Limb (tissue), 2 donors: ENCODE data around the gene KCNG2.

Experiments used
- DNase-seq, 2 donors: peaks; one replicate each; pipeline ENCODE4 v3.0.0-alpha.2; 2016; ENCODE audit errors: extremely low spot score in 2 of 2

The KCNG2 gene

DNA sequence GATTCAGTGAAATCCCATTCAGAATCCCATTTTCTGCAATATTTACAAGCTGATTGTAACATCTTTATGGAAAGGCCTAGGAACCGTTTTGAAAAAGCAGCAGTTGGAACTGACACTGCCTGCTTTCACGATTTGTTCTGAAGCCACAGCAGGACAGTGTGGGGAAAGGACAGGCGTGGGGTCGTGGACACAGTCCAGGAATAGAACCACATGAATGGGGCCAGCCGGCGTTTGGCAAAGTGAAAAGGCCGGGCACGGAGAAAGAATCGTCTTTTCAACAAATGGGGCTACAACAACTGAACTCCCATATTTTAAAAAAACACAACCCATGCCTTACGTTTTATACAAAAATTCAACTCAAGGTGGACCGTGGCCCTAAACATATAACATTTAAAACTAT, 84.0 kb downstream of the KCNG2 start:
- DNase-seq: no peak

DNA sequence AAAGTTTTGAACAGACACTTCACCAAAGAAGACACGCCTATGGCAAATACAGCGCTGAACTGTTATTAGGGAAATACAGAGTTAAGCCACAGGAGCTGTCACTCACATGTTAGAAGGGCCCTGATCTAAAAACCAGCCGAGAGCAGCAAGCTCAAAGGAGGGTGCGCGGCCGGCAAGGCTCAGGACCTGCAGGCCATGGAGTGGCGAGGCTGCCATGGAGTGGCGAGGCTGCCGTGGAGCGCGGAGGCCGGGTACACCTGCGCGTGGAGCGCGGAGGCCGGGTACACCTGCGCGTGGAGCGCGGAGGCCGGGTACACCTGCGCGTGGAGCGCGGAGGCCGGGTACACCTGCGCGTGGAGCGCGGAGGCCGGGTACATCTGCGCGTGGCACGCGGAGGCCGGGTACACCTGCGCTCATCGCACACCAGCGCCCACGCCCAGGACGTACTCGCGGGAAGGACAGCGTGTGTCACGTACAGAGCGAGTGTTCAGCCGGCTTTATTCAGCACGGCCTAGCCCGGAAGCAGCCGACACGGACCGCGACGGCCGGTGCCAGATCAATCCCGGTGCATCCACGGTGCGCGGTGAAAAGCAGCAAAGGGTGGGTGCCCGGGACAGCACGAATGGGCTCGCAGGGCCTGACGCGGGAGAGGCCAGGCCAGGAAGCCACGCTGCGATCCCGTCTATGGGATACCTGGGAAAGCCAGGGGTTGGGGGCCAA, 84.9 kb downstream of the KCNG2 start:
- no peak for DNase-seq

DNA sequence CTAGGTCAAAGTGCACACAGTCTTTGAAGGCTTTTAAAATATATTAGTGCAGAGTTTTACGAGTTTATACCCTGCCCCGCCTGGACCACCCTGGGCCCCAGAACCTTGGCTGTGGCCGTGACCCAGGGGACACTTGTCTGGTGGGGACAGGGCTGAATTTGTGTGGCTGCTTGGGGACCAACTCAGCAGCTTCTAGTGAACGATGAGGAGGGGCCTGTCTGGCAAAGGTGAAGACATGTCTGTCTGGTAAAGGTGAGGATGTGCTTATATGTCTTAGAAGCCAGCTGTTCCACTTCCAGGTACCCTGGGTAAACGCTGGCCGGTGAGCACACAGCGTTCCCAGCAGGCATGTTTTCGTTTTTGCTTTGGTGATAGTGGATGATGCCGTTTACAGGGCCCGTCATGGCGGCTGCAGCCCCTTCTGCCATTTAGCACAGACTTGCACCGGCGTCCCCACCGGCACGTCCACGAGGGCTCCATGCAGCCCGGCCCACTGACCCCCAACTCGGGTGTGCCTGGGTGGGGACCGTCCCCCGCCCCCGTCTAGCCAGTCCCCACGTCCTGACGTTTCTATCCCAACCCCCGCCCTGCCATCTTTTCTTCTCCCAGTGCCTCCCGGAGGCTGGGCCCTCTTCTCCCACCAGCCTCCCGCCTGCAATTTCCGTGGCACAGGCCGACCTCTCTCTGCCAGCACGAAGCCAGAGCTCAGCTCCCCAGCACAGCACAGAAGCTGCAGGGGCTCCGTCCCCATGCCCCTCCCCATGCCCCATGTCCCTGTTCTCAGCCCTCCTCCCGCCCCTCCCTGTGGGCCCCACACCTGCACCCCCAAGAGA, 85.9 kb downstream of the KCNG2 start:
- no peak for DNase-seq

DNA sequence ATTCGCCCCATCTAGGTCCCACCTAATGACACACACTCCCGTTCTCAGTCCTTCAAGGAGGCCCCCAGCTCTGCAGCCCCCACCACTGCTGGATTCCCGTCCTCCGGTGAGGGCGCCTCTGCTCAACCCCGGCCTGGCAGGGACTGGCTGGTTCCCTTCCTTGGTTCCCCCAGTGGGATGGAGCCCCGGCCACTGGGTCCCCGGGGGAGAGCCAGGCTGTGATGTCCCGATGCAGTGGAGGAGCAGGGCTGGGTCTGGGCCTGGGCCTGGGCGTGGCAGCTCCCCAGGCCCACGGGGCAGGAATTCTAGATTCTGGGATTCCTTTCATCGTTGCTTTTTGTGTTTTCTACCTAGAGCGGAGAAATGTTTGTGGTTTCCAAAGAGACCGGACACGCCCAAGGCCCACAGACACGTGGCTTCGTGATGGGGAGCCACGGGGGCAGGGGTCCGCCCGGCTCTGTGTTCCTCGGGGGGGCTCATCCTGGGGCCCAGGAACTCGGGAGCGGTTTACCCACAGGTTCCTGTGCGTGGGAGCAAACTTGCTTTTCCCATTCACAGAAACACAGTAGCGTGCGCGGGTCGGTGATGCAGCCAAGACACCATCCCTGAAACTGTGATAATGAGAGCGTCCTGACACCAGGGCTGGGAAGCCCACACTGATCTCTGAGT, 86.7 kb downstream of the KCNG2 start:
- DNase-seq: no peak

DNA sequence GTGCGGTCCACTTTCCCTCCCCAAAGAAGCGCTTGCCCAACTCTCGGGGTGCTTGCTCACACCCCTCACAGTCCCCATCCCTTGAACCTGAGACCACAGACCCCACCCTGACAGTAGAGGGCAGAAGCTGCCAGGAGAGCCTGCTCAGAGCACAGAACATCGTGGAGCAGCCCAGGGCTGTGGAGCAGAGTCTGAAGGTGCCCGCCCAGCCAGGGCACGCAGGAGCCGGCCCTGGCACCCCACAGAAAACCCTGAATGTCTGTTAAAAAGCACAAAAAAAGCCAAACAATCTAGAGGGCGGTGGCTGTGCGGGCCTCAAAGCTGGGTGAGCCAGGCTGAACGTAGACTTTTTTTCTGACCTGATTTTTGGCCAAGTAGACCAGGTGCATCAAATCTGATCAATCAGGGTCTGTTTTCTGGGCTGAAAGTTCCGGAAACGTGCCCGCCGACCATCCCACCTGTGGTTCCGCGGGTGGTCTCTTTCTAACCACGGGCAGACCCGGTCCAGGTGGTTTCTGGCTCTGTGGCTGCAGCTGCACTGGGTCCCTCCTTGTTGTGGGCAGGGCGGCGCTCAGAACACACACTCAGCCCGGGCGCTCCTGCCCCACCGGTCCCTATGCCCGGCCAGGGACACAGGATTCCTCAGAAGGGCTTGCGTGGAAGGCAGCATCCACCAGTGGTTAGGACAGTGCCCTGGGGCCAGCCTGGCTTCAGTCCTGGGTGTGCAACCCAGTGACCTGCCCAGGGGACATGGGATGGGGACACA, 87.4 kb downstream of the KCNG2 start:
- no peak for DNase-seq

DNA sequence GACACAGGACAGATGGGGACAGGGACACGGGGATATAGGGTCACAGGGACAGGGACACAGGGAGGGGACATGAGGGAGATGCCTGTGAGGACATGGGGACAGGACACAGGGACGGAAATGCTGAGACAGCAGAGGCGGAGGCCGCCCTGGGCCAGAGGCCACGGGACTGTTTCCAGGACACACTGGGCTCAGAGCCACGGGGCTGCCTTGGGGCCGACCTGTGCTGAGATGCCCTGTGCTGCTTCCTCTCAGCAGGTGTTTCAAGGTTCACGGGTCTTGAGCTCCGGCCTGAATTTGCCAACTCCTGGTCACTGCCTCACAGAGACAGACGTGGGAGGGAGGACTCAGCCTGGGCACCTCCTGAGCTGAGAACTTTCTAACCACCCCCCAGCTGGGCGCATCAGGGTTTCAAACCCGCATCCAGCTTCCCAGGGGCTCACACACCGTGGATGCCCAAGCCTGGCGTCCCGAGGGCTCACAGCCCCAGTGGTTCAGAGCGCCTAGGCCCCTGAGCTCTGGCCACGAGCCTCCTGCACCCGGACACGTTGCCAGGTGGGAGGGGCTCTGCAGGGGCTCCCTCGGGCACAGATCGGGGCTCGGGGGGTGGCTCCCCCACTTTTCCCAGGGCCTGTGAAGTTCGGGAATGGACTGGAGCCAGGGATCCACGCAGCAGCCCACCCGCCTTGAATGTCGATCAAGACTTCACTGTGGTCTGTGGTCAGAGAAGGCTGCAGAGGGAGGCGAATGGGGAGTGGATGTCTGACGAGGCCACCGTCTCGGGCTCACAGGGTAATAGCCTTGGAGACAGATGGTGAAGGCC, 89.7 kb downstream of the KCNG2 start:
- DNase-seq: peak in 1 of 2 donors; percentile 17

DNA sequence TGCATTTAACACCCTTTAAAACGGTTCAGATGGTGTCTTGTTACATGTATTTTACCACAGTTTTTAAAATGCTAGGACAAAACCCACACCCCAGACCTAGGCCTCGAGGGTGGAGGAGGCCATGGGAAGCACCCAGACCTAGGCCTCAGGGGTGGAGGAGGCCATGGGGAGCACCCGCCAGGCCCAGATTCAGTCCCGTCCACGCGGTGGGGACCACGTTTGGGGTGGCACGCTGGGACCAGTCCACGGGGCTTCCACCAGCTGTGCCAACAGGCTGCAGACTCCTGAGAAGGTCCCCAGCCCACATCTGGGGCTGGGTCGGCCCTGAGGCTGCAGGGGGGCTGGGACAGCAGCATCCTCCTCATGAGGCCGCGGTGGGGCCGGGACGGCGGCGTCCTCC, 90.3 kb downstream of the KCNG2 start:
- peak in 1 of 2 donors; percentile 16 for DNase-seq

DNA sequence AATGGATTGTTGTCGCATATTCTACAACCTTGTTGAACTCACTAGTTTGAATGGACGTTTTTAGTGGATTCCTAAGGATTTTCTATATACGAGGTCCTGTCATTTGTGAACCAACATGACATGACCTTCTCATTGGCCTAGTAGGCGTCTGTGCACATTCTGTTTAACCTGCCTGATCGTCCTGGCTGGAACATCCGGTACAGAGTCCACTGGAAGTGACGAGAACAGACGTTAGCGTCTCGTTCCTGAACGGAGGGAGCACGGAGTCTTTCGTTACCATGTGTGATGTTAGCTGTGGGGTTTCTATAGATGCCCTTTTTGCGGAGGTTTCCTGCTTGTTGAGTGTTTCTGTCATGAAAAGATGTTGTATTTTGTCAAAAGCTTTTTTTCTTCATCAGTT, 91.8 kb downstream of the KCNG2 start:
- no peak for DNase-seq

DNA sequence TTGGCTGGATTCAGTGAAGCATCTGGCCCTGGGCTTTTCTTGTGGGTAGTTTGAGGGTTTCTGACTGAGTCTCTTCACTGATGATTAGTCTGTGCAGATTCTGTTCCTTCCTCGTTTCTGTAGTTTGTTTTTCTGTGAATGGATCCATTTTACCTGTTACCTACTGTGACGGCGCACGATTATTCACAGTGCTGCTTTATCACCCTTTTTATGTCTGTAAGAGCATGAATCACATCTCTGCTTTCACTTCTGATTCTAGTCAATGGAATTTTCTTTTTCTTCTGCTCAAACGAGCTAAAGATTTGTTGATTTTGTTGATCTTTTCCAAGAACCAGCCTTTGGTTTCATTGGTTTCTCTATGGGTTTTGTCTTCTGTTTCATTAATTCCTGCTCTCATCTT, 92.9 kb downstream of the KCNG2 start:
- DNase-seq: no peak

DNA sequence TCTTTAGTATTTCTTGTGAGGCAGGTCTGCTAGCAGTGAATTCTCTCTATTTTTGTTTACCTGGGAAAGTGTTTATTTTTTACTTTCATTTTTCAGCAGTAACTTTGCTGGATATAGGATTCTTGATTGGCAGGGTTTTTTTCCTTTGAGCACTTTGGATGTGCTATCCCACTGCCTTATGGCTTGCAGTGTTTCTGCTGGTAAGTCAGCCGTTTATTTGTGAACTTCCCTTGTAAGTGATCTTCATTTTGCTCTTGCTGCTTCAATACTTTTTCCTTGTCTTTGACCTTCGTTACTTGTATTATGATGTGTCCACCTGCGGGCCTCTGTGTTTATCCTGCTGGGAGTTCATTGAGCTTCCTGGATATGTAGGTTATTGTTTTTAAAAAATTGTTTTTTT, 99.0 kb downstream of the KCNG2 start:
- no peak for DNase-seq

DNA sequence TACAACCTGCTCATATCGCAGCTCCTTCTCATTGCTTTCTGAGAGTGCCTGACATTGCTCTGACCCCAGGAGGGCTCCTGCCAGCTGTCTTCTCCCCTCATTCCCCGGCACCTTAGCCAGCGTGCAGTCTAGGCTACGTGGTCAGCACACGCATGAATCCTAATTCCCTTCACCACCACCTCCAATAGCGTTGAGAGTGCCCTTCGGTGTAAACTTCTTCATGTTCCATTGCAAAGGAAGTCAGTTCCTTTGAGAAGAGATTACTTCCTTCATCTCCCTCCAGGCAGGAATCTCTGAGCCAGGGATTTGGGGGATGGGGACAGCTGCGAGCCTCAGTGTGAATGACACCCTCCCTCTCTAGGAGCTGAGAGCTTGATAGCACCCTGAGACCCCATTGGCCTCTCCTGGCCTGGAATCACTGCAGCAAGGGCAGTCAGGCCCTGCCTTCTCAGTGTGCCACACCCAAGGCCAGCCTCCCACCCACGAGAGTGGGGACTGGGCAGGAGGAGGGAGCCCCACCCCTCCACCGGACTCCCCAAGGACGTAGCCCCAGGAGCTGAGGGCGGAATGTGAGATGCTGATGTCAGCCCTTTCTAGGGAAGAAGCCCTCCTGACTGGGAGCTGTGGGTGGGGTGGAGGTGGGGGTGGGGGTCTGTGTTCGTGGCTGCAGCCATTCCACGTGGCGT, 100.3 kb downstream of the KCNG2 start:
- peak in 1 of 2 donors; percentile 15 for DNase-seq

DNA sequence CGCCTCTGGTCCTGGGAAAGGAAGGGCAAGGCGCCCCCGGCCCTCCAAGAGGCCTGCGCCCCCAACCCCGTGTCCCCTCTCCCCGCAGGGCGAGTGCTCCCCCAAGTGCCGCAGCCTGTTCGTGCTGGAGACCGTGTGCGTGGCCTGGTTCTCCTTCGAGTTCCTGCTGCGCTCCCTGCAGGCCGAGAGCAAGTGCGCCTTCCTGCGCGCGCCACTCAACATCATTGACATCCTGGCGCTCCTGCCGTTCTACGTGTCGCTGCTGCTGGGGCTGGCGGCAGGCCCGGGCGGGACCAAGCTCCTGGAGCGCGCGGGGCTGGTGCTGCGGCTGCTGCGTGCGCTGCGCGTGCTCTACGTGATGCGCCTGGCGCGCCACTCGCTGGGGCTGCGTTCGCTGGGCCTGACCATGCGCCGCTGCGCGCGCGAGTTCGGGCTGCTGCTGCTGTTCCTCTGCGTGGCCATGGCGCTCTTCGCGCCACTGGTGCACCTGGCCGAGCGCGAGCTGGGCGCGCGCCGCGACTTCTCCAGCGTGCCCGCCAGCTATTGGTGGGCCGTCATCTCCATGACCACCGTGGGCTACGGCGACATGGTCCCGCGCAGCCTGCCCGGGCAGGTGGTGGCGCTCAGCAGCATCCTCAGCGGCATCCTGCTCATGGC, 101.3 kb downstream of the KCNG2 start:
- DNase-seq: peak in 1 of 2 donors; percentile 18

DNA sequence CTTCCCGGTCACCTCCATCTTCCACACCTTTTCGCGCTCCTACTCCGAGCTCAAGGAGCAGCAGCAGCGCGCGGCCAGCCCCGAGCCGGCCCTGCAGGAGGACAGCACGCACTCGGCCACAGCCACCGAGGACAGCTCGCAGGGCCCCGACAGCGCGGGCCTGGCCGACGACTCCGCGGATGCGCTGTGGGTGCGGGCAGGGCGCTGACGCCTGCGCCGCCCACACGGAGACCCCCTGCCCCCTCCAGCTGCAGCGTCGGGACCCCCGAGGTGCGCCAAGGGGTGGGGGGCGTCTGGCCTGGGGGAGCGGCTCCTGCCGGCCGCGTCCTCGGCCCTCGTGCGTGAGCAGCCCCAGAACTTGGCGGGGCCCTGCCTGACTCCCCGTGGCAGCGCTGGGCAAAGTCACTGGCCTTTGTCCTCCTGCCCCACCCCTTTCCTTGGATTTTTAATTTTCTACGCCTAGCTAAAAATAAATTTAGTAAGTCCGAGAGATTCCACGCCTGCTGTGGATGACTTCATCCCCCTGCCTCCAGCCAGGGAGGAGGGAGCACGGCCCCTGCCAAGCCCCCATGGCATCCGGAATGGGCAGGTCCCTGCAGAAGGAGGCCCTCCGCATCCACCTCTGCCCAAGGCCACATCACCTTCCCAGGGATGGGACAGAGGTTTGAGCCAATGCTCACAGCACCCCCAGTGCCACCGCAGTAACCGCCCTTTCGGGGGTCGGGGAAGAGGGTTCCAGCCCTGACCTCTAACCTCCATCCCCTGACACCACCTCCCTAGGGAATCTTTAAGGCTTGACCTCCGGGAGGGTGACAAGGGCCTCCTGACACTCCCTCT, 102.1 kb downstream of the KCNG2 start:
- peak in 1 of 2 donors; percentile 23 for DNase-seq

DNA sequence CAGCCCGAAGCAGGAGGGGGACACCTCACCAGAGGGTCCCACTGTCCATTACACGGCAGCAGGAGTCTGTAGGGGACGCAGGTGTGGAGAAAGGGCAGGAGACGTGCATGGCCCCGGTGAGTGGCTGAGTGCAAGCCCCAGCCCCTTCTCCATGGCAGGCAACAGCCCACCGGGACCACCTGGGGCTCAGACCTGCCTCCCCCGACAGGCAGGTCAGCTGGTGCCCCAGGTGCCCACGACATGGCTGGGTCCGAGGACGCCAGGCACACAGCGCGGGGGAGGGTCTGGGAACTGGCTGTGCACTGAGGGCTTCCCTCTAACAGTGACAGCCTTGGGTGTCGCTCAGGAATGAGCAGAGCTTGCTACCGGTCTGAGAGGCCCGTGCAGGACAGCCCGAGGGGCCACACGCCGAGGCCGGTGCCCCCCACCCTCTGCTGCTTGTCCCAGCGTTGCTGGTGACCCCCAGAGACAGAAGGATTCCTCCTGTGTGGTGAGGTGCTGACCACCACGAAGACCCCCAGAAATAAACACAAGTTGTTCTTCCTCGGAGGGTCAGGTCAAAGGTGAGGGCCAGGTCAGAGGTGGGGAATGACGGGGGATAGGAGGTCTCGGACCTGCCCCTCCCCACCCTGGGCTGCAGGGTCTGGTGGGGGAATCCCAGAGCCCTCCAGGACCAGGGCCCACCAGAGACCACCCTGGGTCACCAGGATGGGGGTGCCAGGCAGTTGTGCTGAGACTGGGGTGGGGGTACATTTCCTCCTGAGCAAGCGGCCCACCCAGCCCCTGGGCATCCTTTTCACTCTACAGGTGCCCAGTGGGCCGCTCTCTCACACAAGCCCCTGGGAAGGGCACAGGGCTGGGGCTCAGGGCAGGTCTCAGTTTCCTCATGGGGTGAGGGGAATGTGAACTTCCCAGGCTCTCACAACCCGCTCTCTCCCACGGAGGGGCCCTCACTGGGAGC, 103.2 kb downstream of the KCNG2 start:
- peak in 1 of 2 donors; percentile 22 for DNase-seq

DNA sequence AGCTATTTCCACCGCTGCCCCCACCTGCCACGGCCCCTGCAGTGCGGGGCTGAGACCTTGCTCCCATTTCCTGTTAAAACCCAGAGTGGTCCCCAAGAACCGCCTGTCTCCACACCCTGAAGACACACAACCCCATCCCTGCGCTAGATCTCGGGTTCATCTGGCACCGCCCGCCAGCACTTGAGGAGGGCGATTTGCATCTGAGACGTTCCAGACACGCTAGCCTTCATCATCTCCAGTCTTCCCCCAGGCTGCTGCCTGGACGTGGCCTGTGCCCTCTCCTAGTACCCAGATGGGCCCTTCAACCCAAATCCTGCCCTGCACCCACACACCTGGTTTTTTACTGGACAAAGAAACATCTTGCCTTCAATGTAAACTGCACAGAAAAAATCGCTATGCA, 103.9 kb downstream of the KCNG2 start:
- DNase-seq: no peak

DNA sequence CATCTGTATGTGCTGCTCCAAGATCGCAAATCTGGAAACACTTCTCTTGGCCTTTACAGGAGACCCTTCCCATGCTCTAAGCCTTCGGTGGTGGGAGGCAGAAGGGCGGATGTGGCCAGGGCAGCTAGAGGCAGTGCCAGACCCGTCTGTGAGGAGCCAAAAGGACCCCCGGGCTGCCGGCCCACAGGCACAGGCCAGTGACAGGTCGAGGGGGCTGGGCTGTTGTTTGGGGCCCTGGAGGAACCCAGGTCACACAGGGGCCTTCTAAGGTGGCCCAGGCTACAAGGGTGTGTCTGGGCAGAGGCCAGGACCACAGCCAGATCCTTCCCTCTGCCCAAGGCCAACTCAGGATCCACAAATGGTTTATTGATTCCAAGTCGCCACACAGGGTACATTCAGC, 104.3 kb downstream of the KCNG2 start:
- no peak for DNase-seq

DNA sequence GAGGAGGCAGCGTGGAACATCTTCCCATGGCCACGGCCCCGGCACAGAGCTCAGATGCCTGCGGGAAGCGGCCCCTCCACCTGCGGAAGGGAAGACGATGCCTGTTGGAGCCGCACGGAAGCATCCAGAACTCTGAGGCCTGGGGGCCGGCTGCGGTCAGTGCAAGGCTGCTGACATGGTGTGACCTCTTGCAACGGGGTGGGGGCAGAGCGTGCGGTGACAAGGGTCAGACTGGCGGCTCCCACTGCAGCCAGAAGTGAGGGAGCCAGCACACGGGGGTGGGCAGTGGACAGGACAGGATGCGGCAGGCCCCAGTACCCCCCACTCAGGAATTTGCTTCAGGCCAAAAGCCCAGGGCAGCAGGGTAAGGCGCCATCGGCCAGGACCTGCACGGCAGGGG, 104.9 kb downstream of the KCNG2 start:
- no peak for DNase-seq
